ENCODE measurements around the gene TRMT61A. TPM values are rescaled to one million over a fixed set of nuclear protein-coding genes. Genes with fewer than 3 reads are reported as not detected.

Gene TRMT61A
- total and polyA plus RNA-seq, 2 donors (not counting 3 experiments of a cell fraction or from before 2014, with no cell fraction given): 6.8 to 10.6 TPM

DNA sequence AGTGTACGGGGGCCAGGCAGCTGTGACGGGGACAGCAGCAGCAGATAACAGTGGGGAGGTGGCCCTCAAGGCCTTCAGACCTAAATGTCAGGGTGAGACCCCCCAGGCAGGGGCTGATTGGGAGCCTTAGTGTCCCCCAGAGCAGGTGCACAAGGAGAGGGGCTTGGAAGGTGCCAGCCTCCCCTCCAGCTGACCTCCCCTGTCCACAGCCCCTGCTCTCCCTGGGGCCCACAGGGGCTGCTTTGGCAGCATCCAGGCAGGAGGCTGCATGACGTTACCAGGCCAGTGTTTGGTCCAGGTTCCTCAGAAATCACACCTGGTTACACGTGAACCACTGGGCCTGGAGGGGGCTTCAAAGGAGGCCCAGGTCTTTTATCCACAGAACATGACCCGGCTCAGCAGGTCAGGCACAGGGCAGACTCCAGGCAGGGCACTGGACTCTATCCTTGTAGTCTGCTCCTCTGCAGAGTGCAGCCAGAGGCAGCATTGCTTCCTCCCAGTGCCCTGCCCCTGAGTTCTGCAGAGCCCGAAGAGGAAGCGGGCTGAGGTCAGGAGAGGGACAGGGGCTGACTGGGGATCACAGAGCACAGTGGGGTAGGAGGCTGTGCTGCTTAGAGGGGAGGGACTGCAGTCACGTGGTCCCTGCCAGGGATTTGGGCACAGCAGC lies 2.6 kb upstream of the TRMT61A start:
- H3K79me2 ChIP-seq (ENCODE audit: control insufficient read depth, insufficient read depth, low read length): peaks cover 20% of the 10 kb centered on the region

More for the DNA sequence above, 2.6 kb upstream of the TRMT61A start:
- Histone ChIP-seq H3K9ac (replicated peaks; ENCODE audit: extremely low read depth, insufficient read depth, low read length) (no peak overlapping the region), H3K4me2 (ENCODE audit: insufficient read depth, low read length) (no peak overlapping the region), H3K9me1 (replicated peaks; ENCODE audit: control insufficient read depth, extremely low read depth, insufficient read depth, low read length) (no peaks in the 10 kb centered on the region), H3K9me3 (replicated peaks; ENCODE audit: control insufficient read depth, insufficient read depth, low read length) (no peaks in the 10 kb centered on the region), H3K36me3 (ENCODE audit: control insufficient read depth in 2 of 2, extremely low read depth in 1 of 2, insufficient read depth in 2 of 2, low read length in 2 of 2) (no peaks in the 10 kb centered on the region), H2AFZ (ENCODE audit: low read depth, low read length) (no peak overlapping the region), H4K20me1 (replicated peaks; ENCODE audit: control insufficient read depth, extremely low read depth, insufficient read depth, low read length) (no peaks in the 10 kb centered on the region), H3K4me1 (ENCODE audit: control insufficient read depth, extremely low read depth, insufficient read depth, low read length) (peaks cover 11% of the 10 kb centered on the region), H3K4me3 (replicated peaks in 1 of 3; ENCODE audit: insufficient read depth in 1 of 3, low read depth in 1 of 3, low read length in 3 of 3) (no peak overlapping the region), H3K27ac (ENCODE audit: insufficient read depth, low read depth, low read length) (no peak overlapping the region), H3K27me3 (ENCODE audit: control insufficient read depth in 2 of 2, insufficient read depth in 2 of 2, low read length in 2 of 2) (peaks cover 19 to 28% of the 10 kb centered on the region in 2 experiments)
- DNase-seq (ENCODE audit: low read depth, low spot score): no peak
- no peak for TF ChIP-seq JUN (IDR thresholded peaks at IDR 0.05; ENCODE audit: borderline replicate concordance, insufficient read depth, insufficient read length, low read depth)
- no peak for TF ChIP-seq FOS (IDR thresholded peaks at IDR 0.05; ENCODE audit: borderline replicate concordance, insufficient read depth, low read length)
- TF ChIP-seq EZH2 (IDR thresholded peaks at IDR 0.05; ENCODE audit: borderline replicate concordance, low read depth, low read length, severe bottlenecking): no peak
- TF ChIP-seq, protein P1, sequence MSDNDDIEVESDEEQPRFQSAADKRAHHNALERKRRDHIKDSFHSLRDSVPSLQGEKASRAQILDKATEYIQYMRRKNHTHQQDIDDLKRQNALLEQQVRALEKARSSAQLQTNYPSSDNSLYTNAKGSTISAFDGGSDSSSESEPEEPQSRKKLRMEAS (IDR thresholded peaks at IDR 0.05; ENCODE audit: insufficient read depth, insufficient read length): no peak
- TF ChIP-seq POLR2A (IDR thresholded peaks at IDR 0.05; ENCODE audit: low read depth, low read length): no peak
- TF ChIP-seq, protein P2, sequence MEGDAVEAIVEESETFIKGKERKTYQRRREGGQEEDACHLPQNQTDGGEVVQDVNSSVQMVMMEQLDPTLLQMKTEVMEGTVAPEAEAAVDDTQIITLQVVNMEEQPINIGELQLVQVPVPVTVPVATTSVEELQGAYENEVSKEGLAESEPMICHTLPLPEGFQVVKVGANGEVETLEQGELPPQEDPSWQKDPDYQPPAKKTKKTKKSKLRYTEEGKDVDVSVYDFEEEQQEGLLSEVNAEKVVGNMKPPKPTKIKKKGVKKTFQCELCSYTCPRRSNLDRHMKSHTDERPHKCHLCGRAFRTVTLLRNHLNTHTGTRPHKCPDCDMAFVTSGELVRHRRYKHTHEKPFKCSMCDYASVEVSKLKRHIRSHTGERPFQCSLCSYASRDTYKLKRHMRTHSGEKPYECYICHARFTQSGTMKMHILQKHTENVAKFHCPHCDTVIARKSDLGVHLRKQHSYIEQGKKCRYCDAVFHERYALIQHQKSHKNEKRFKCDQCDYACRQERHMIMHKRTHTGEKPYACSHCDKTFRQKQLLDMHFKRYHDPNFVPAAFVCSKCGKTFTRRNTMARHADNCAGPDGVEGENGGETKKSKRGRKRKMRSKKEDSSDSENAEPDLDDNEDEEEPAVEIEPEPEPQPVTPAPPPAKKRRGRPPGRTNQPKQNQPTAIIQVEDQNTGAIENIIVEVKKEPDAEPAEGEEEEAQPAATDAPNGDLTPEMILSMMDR (IDR thresholded peaks at IDR 0.05; ENCODE audit: extremely low read depth in 1 of 2, insufficient read depth in 1 of 2, low read depth in 1 of 2, low read length in 2 of 2): no peak
- TF ChIP-seq POLR2AphosphoS5 (IDR thresholded peaks at IDR 0.05; ENCODE audit: insufficient read depth, low read depth, low read length): no peak
- TF ChIP-seq MYC (IDR thresholded peaks at IDR 0.05; ENCODE audit: low read depth, low read length): no peak
- no peak for TF ChIP-seq GATA2 (IDR thresholded peaks at IDR 0.05; ENCODE audit: insufficient read depth, insufficient read length, low read depth, low read length)
- ChIA-PET POLR2A (no interaction called here), CTCF (interaction anchor here (4.8 kb wide), 1 partner anchor 8 kb away, joined by 49 read pairs; no protein-coding TSS in a partner anchor)
- intact Hi-C loops (cut with micrococcal nuclease) (loop anchor here (5.0 kb wide), 1 partner anchor 36 kb away; the partner anchor contains the start of genes BAG5 and COA8), dilution Hi-C loops (cut with MboI; ENCODE audit: extremely low pct_ligation_motif_present, low sequenced_read_pairs) (no loop called here)
- BruUV-seq (replicated peaks): no TSS peak
- FAIRE-seq: no peak
